Dermis blood vessel endothelial cell (primary cell): ENCODE data around the gene ACVR1. TPM values are rescaled to one million over a fixed set of nuclear protein-coding genes. Genes with fewer than 3 reads are reported as not detected.
"Not testable (repeated sequence)": the region's sequence is repeated elsewhere in the genome, so short reads cannot be mapped to it uniquely, and the experiment has no call there.

ENCODE experiments used
- DNase-seq: peaks from one replicate; pipeline ENCODE4 v3.0.0; 2010
- total RNA-seq: library from RNA; depleted of rRNA; stranded (reverse); fragments of >200 nt; gene quantifications from 2 replicates; pipeline ENCODE4 v1.2.3, GENCODE V29; 2014

Gene ACVR1
- total RNA-seq, 1 donor from 2014 or later, result 19.6 TPM

DNA sequence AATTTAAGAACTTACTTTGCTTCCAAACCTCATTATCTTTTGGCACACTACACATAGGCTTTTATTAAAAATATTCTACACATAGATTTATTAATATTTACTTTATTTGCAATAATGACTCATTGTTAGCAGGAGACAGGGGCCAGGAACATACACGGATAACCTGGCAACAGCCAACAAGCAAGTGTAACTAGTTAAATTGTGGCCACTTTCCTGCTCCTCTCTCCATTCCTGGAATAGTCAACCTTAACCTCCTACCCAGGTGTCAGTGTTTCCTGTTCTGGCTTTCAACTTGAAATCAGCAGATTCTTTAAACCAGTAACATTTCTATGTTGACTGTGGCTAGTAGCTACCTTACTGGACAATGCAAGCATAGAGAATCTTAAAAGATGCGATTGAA lies 26.5 kb downstream of the ACVR1 start:
- DNase-seq, result peak; percentile 30

DNA sequence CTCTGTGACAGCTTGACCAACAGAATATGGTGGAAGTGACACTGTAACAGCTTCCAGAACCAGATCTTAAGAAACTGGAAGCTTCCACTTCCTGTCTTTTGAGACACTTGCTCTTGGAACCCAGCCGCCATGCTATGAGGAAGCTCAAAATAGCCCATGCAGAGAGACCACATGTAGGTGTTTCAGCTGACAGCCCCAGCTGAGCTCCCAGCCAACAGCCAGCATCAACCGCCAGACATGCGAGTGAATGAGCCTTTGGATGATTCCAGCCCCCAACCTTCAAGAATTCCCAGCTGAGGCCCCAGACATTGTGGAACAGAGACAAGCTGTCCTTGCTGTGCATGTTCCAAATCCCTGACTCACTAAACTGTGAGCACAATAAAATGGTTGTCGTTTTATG lies 27.9 kb downstream of the ACVR1 start:
- DNase-seq, result no peak

DNA sequence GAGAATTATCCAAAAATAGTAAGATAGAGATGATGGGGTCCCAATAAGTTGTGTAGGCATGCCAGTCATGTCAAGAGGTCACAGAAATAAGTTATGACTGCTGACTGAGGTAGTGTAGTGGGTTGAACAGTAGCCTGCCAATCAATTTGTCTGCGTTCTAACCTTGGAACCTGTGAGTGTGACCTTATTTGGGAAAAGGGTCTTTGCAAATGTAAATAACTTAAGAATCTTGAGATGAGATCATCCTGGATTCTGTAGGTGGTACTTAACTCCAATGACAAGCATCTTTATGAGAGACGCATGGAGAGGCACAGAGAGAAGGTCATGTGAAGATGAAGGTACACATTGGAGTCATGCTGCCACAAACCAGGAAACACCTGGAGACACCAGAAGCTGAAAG lies 31.0 kb downstream of the ACVR1 start:
- no peak for DNase-seq

DNA sequence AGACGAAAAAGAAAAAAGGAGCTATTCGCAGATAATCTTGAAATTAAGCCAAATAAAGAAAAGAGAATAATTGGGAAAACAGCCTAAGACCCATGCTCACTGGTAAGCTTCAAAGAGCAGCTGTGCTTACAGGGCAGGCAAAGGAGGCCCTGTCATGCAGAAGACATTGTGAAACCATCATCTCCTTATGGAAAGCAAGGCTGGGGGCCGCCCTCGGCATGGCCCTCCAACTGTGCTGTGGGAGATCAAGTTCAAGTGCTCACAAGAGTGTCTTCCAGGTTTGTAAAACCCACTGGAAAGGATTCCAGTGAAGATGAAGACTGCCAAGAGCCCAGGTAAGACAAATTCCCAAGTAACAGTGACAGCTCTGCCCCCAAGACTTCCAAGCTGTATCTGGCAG lies 32.2 kb downstream of the ACVR1 start:
- DNase-seq, result no peak

DNA sequence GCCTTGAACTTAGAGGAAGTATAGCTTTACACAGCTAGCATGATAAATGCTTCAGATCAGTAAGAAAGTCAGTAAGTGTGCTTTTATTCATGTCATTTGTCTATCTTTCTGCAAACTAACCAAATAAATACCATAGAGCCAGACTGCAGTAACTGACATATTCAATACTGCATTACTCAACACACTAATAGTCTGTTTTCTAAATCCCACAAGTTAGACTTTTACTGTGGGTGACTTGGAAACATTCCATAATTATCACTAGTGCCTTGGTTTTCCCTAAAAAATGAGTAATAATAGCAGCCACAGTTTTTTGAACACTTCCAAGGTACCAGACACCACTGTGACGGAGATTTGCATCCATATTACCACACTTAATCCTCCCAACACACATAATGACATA lies 33.0 kb downstream of the ACVR1 start:
- DNase-seq, result no peak

DNA sequence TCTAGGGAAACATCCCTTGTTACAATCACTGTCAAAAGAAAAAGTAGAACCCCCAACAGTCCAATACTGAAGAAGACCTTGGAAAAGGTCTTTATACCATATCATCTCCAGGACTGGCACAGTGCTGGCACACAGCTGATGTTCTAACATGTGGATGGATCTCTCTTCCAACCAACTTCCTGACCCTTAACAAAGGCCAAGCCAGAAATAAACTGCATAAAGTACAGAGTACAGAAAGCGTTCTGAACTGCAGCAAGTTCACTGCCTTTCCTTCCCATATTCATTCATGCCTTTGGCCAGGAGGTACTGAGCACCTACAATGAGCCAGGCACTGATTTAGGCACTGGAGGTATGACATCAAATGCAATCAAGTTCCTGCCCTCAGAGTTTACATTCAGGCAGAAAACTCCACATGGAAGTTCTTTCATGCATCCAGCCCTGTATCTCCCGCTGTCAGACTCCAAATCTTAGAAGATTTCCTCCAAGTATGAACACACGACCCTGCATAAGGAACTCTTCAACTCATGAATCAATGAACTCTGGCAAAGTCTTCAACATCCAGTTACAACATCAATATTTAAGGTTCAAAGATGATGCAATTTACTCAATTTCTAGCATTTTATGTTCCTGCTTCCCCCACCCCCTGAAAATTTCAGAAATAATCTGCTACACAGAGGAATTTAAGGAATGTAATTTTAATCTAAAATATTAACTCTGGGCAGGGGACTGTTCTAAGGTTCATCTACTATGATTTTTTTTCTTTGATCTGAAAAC lies 33.8 kb downstream of the ACVR1 start:
- no peak for DNase-seq

DNA sequence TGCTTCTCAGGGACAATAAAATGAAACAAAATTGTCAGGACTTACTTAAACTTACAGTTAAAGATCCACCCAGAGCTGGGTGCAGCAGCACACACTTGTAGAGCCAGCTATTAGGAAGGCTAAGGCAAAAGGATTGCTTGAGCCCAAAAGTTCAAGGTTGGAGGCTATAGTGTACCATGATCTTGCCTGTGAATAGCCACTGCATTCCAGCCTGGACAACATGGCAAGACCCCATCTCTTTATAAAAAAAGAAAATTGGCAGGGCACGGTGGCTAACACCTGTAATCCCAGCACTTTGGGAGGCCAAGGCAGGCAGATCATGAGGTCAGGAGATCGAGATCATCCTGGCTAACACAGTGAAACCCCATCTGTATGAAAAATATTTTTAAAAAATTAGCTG lies 34.6 kb downstream of the ACVR1 start:
- DNase-seq, result no peak

DNA sequence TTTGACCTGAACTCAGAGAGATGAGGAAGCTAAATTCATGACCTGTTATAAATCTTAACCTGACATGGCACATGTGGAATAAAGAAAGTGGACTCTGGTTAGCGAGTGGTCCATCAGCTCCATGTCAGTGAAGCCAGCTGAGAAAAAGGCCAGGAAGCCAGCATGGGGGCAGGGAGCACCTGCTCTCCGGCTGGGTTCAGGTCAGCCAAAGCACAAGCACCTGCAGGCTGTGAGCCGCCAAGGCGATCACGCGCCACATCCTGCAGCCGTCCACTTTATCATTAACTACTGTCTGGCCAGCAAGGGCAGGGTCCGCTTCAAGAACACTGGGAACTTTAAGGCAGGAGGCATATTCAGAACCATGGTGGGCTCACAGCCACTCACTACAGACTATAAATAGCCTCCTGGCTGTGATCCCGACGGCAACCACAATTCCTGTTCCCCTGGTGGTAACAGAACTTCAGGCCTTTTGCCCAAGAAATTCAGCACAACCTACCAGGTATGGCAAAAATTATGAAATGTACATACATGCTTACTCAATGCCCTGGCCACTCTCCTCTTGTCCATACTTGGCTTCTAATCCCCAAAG lies 35.5 kb downstream of the ACVR1 start:
- peak; percentile 32 for DNase-seq

DNA sequence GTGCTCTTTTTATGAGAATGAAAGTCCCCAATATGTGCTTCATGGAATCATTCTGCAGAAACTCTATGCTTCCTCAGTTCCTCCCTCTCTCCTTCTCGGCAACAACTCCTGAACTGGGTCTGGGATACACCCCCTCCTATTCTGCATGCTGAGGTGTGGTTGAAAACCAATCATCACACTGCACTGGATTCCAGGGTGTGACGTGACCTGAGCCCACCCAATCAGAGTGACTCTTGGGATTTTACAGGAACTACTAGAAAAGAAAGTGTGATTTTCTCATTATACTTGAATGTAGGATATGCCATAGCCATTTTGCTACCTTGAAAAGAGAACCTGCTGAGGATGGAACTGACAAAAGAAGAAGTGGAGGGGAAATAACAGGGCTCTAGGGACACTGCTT lies 36.3 kb downstream of the ACVR1 start:
- no peak for DNase-seq

DNA sequence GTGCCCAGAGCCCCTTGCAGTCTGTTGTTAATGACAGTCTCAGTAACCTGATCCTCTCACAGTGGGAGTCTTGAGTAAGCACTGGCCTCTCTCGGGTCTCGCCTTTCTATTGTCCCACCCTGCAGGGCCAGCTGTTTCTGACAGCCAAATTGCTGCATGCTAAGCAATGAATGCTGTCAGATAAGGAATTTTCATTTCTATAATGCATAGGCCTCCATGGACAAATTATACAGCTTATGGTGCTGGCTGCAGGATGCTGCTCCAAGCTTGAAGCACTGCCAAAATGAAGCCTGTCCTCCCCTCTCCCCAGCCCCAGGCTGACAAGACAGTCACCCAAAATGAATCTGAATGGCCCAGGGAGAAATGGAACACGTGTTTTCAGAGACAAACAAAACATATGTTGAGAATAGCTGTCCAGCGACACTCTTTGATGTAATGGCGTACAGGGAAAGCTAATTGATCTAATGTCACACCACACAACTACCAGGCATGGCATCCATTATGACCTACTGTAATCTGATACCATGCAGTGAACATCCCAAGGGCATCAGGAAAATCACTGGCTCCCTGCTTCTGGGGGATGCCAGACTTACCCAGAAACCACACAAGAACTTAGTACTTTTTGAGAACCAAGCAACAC lies 36.8 kb downstream of the ACVR1 start:
- peak; percentile 31 for DNase-seq

DNA sequence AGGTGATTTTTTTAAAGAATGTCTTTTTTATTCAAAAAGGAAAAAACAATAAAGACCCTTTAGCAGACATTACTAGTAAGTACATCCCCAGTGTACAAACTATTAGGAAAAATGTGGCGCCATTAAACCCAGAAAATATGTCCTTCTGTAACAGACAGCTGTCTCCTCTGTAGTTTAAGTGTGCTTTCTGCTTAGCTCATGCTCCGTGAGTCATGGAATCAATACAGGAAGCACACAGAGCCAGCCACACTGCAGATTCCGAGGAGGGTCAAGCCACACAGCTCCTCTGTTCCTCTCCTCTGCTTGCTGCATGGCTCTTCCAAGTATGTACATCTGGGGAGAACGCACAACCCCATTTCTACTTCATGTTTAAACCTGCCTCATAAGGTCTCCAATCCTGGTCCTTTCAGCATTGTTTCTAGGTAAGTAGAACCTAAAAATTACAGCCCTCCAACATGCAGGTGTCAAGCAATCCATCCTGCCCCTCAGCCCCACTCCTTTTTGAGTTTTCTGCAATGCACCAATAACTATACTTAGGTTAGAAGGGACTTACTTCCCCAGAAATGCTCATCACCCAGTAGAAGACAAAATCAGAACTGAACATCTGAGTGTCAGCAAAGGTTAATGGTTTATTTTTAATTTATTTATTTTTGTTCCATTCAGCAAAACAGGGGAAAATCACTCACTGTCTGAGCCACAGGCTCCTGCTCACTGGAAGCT lies 37.5 kb downstream of the ACVR1 start:
- peak; percentile 88 for DNase-seq

DNA sequence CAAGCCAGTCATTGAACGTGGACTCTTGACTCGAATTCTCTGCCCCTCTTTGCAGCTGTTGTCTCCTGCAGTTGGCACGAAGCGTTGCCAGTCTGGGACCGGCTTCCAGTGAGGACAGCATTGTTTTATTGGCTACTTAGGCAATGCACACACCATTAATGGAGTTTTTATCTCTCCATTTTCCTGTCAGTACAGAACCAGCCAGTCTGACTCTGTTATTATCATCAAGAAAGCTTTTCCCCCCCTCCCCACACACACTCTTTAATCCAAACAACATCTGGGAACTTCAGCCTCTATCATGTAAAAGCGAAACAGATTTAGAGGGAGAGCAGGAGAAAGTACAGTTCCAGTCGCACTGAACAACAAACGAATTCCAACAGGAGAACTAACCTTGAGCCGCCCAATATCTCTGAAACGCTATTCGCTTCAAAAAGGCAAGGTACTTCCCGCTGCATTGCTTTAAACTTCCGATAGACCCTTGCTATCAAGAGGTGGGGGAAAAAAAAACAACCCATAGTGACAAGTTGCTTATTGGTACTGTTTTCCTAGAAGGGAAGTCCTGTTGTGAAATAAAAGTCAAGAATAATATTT lies 38.2 kb downstream of the ACVR1 start:
- DNase-seq, result peak; percentile 67

DNA sequence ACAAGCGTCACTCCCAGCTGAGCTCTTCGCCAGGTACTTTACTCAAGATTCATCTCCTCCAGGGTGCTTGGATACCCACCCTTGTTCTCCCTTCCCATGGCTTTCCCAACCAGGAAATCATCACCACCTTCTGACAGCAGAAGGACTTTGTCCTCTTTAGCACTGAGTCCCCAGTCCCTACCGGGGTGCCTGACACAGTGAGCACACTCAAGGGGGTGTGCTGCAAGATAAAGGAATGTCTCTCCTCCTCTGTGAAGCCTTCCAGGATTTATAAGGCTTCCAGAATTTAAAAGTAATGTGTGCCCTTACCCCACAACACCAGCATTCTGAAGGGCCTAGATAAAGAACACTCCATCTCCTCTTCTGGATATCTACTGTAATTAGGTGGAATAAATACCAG lies 39.6 kb downstream of the ACVR1 start:
- DNase-seq, result no peak

DNA sequence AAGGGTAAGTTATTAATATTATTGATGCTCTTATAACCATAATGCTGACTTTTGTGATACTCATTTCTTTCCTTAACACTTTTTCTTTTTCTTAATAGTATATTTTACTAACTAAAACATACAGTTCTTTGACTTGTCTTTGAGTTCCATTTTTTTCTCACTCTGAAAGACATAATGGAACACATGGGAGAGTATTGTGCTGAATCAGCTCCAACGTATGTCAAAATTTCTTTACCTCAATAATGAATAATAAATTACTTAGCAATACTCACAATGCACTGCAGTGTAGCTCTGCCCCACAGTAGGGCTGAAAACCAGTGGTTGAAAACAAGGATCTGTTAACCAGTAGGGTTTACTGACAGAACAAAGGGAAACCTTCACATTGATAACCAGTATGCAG lies 40.7 kb downstream of the ACVR1 start:
- no peak for DNase-seq

DNA sequence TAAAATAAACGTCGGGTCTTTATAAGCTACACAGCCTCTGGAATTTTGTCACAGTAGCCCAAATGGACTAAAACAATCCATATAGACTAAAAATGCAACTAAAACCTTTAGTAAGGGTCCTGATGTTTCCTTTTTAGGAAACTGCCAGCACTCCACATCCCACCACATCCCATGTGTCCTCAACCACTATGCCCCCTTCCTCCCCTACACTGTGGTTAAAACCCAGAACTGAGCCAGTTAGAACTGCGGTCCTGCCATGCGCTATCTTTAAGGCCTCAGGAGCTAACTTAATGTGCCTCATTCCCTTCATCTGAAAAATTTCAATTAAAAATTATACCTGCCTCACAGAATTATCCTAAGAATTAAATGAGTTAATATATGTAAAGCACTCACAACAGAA lies 41.1 kb downstream of the ACVR1 start:
- no peak for DNase-seq

DNA sequence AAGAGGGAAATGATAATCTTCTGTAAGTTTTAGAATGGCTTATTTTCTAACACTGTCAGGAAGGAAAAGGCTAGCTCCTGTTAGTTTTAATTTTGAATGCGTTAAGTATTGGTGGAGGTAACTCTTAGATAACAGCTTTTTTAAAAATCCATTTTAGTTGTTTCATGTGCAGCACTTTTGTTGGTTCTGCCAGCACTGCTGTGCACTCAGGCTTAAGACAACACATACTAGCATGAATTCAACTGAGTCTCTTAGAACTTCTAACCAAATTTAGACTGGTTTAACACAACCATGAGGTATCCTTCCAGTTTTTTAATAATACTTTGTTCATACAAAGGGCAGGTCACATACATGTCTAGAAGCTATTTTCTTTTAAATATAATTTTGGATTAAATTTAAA lies 42.4 kb downstream of the ACVR1 start:
- DNase-seq, result no peak

DNA sequence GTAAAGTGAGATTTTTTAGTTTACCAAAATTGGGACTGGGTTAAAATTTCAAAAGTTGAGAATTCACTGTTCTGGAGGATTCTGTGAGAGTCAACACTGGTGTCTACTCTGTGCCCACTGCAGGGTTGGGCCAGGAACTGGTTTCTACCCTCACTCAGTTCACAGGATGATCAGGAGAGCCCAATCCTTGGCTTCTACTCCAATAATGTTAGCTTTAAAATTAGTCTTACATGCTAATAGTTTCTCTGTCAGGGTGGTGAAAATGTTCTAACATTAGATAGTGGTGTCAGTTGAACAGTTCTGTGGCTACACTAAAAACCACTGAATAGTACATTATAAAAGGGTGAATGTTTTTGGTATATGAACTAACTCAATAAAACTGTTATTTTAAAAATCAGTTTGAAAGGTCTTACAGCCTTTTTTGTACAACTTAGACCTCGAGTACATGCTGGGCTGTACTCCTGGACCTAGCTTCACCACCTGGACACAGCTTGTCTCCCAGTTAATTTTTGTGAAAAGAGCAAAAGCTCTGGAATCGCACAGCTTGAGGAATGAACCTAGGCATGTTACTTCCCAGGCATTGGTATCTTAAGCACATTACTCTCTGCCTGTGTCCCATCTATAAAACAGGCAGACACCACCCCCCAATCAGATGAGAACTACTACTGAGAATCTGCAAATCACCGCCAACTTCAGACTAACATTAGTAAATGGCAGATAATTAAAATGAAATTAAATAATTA lies 44.4 kb downstream of the ACVR1 start:
- DNase-seq, result no peak

DNA sequence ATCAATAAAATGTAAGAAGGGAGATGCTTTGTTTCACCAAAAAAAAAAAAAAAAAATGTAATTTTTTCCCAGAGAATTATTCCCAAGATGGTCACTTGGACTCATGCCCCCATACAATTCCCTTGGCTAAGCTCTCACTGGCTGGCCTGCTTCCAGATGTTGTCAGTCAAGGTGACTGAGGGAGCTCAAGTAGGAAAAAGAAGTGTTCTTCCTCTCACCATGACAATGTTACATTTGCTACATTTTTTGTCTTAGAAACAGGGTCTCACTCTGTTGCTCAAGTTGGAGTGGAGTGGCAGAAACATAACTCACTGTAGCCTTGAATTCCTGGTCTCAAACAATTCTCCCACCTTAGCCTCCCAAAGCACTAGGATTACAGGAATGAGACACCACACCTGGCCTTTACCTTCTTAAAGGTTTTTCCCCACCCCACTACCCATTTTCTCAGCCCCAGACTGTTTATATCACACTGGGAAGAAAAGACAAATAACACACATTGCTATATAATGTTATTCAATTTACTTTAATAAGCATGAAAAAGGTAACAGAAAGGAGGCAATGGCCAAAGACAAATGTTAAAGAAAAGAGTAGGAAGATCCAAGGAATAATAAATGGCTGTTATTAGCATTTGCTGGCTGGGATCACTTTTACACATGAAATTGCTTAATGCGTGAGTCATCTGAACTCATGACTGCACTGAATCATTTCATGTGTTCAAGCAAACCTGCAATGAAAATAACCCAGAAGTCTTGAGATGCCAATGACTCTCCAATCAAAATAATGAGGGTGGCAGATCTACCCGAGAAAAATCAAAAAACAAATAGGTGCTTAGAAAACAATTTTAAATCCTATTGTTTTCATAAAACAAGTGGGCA lies 45.2 kb downstream of the ACVR1 start:
- peak; percentile 93 for DNase-seq

DNA sequence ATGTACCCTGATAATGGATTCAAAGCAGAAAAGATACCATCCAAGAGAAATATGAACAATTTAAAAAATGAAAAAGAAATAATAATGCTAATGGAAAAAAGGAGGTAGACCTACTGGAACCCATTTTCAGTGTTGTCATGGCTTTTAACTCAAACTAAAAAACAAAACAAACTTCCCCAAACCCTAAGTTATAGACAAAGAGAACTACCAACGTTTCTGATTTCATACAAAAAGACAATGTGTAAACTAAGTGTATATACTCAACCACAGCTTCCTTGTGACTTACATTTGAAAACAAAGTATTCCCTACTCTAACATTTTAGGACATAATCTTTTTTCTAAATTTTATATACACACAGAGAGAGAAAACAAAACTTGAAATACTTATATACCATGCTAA lies 45.9 kb downstream of the ACVR1 start:
- no peak for DNase-seq

DNA sequence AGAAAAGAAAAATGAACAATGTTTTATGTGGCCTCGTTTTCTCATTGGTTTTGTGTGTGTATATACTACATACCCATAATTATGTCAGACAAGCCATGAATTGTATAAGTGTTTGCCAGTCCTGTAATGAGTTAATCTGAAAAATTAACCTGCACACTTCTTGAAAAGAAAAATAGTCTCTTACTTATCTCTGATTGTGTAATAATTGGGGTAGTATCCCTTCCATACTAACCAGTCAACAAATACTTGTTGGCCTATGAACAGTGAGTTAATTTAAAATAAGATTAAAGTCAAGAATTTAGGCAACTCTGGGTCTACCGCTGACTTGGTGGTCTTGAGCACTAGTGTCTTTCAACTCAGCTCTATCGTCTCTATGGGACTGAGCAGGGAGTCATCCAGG lies 48.8 kb downstream of the ACVR1 start:
- no peak for DNase-seq

DNA sequence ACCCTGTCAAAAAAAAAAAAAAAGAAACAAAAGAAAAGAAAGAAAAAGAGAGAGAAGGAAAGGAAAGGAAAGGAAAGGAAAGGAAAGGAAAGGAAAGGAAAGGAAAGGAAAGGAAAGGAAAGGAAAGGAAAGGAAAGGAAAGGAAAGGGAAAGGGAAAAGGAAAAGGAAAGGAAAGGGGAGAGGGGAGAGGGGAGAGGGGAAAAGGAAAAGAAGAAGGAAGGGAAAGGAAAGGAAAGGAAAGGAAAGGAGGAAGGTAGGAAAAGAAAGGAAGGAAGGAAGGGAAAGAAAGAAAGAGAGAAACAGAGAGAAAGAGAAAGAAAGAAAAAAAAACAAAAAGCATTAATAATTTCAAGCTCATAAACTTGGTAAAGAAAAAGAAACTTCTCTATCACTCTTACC lies 49.5 kb downstream of the ACVR1 start:
- DNase-seq, result not testable (repeated sequence)
